Measurements from ENCODE around the gene CALD1. TPM values are rescaled to one million over a fixed set of nuclear protein-coding genes. Genes with fewer than 3 reads are reported as not detected.

Gene CALD1
- total RNA-seq, 1 experiment from 2014 or later, result 107 TPM

- Histone ChIP-seq H2AFZ (ENCODE audit: low read length) (no peak overlapping the region), H2BK20ac (ENCODE audit: low read depth, low read length, poor library complexity, severe bottlenecking) (no peak overlapping the region), H3K27ac (ENCODE audit: insufficient read length, low read depth, low read length) (no peak overlapping the region), H3K56ac (ENCODE audit: insufficient read length, low read depth, low read length) (no peak overlapping the region), H2BK5ac (ENCODE audit: insufficient read length, low read length) (no peak overlapping the region), H3K14ac (ENCODE audit: insufficient read depth, low read length) (no peak overlapping the region), H2BK120ac (ENCODE audit: low read depth, low read length, poor library complexity, severe bottlenecking) (no peak overlapping the region), H4K5ac (ENCODE audit: insufficient read length, low read depth, low read length) (no peak overlapping the region), H3K23ac (ENCODE audit: insufficient read length, low read depth, low read length) (no peak overlapping the region), H3K9ac (ENCODE audit: extremely low read depth, insufficient read length, low read length) (no peak overlapping the region), H2BK12ac (ENCODE audit: insufficient read length, low read depth, low read length) (no peak overlapping the region), H3K9me3 (ENCODE audit: control insufficient read depth, low read depth, low read length) (no peaks in the 10 kb centered on the region), H4K8ac (replicated peaks; ENCODE audit: insufficient read length, low read depth, low read length) (no peak overlapping the region), H3K27me3 (ENCODE audit: insufficient read depth, low read length) (no peaks in the 10 kb centered on the region), H2BK15ac (ENCODE audit: low read depth, low read length) (no peak overlapping the region), H4K20me1 (ENCODE audit: control insufficient read depth, insufficient read depth, insufficient read length) (no peaks in the 10 kb centered on the region), H3T11ph (ENCODE audit: low read length) (no peak overlapping the region), H3K18ac (ENCODE audit: insufficient read length, low read depth, low read length) (no peak overlapping the region), H2AK5ac (ENCODE audit: insufficient read length, low read length) (no peak overlapping the region), H3K4me2 (ENCODE audit: insufficient read depth, insufficient read length, low read length) (no peak overlapping the region), H3K4ac (ENCODE audit: low read depth, low read length) (no peak overlapping the region), H4K91ac (ENCODE audit: insufficient read length, low read depth, low read length) (no peak overlapping the region), H3K23me2 (ENCODE audit: insufficient read length, low read depth, low read length, poor library complexity, severe bottlenecking) (no peaks in the 10 kb centered on the region), H3K79me1 (ENCODE audit: insufficient read depth, low read depth, low read length, poor library complexity, severe bottlenecking) (no peaks in the 10 kb centered on the region), H3K79me2 (ENCODE audit: insufficient read depth, low read length) (0 out of 2 replicates have a peak, but pooled peaks cover 1% of the 10 kb centered on the region), H3K4me1 (ENCODE audit: insufficient read depth, low read length) (no peaks in the 10 kb centered on the region)
- H3K4me3 Mint-ChIP-seq, result no peak overlapping the region
- H3K27me3 Mint-ChIP-seq (ENCODE audit: low read depth), result no peaks in the 10 kb centered on the region
- H3K4me1 Mint-ChIP-seq, result peaks cover 21 to 31% of the 10 kb centered on the region in 2 experiments
- no peak for TF ChIP-seq CTCF (conservative IDR thresholded peaks at IDR 0.05)
- H3K36me3 Mint-ChIP-seq (ENCODE audit: insufficient read depth in 1 of 3, low read depth in 3 of 3), result peaks cover 8 to 30% (median 14%) of the 10 kb centered on the region in 3 experiments
- no peaks in the 10 kb centered on the region for H3K9me3 Mint-ChIP-seq
- DNase-seq, result no peak
- H3K27ac Mint-ChIP-seq, result peak overlapping the region in 1 of 3 experiments; percentile 82; a peak in 2 of 7 replicates
These were observed 62.6 kb downstream of the CALD1 start for GRCh38 chr7:134842062-134842461.

All from H9 (cell line).